SK-N-SH (cell line): ENCODE data around the gene LCN10.

ENCODE experiments used
- CTCF ChIP-seq: fragments of 200-600 bp; sonication (generic); IDR thresholded peaks from 2 replicates; pipeline ENCODE4 v1.6.1; 2017; ENCODE audit warnings: antibody characterized with exemption, mild to moderate bottlenecking, moderate library complexity
- ELF1 ChIP-seq: IDR thresholded peaks from 2 replicates; pipeline ENCODE4 v1.4.0; 2012
- EP300 ChIP-seq, 2 experiments: IDR thresholded peaks; 2 replicates each; pipeline versions ENCODE4 v1.4.0 to v1.6.1; 2012; ENCODE audit warnings: borderline replicate concordance in 1 of 2, low read depth in 1 of 2, low read length in 1 of 2
- EZH2phosphoT487 ChIP-seq: fragments of 200-600 bp; sonication (generic); IDR thresholded peaks from 2 replicates; pipeline ENCODE4 v1.6.1; 2017; ENCODE audit warnings: low read depth, mixed run types, mild to moderate bottlenecking, antibody characterized with exemption, moderate library complexity, borderline replicate concordance
- GABPA ChIP-seq: IDR thresholded peaks from 2 replicates; pipeline ENCODE4 v1.4.0; 2012; ENCODE audit warnings: low read depth, mild to moderate bottlenecking
- IRF3 ChIP-seq: fragments of 150-350 bp; IDR thresholded peaks from 2 replicates; pipeline ENCODE4 v1.6.1; 2016; ENCODE audit warnings: mild to moderate bottlenecking, low read depth, low read length
- MEF2A ChIP-seq: IDR thresholded peaks from 2 replicates; pipeline ENCODE4 v1.4.0; 2012; ENCODE audit warnings: low read depth, borderline replicate concordance
- NFIC ChIP-seq: IDR thresholded peaks from 2 replicates; pipeline ENCODE4 v1.4.0; 2012; ENCODE audit warnings: borderline replicate concordance
- RXRA ChIP-seq: IDR thresholded peaks from 2 replicates; pipeline ENCODE4 v1.4.0; 2012; ENCODE audit warnings: low read depth, mild to moderate bottlenecking, borderline replicate concordance
- TAF1 ChIP-seq: IDR thresholded peaks from 2 replicates; pipeline ENCODE4 v1.6.1; 2012; ENCODE audit warnings: low read depth, mild to moderate bottlenecking, low read length, moderate library complexity, borderline replicate concordance
- YY1 ChIP-seq: IDR thresholded peaks from 2 replicates; pipeline ENCODE4 v1.4.0; 2012; ENCODE audit warnings: low read depth, mild to moderate bottlenecking
- TF ChIP-seq, protein P1 (sequence below): IDR thresholded peaks from 2 replicates; pipeline ENCODE4 v1.4.0; 2012; ENCODE audit warnings: low read depth

DNA sequence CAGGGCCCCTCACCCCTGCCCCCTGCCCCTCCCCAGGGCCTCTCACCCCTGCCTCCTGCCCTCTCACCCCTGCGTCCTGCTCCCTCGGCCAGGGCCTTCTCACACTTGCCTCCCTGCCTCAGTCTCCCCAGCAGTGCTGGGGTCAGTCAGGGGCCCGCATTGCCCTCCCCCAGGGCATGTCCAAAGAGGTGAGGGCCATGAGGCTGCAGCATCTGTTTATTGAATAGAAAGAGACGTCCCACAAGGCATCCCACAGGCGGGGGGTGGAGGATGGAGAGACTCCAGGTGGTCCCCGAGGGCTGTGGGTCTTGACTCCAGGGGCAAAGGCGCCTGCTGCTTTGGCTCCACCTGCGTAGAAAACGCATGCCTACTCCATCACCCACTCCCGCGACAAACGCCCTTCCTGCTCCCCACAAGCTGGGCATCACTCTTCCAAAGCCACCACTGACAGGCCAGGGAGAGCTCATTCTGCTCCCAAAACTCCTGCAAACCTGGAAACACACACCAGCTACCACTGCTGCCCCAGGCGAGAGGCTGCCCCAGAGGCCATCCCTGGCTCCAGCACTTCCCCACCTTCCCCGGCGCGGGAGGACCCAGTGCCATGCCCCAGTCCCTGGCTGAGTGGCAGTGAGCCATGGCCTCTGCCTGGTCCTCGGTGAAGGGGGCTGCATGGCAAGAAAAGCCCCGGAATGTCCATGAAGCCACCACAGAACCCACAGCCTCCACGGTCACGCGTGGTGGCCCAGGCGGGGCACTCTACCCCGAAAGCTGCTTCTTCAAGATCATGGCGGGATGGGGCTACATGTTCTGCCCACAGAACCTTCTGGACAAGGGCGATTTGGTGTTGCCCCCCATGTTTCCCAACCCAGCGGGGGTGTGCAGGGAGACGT is 16.9 kb upstream of the LCN10 start:
- TF ChIP-seq EZH2phosphoT487 (no peak), MEF2A (no peak), CTCF (no peak), TAF1 (no peak), GABPA (no peak), EP300 (IDR thresholded peaks at IDR 0.05; ENCODE audit: borderline replicate concordance in 1 of 2, low read depth in 1 of 2, low read length in 1 of 2) (no peak), IRF3 (no peak), YY1 (no peak), ELF1 (no peak), NFIC (no peak), RXRA (no peak)
- TF ChIP-seq, protein P1, sequence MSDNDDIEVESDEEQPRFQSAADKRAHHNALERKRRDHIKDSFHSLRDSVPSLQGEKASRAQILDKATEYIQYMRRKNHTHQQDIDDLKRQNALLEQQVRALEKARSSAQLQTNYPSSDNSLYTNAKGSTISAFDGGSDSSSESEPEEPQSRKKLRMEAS, result no peak
